HCT116 (cell line): Measurements from ENCODE around the gene UBQLN1. TPM values are rescaled to one million over a fixed set of nuclear protein-coding genes. Genes with fewer than 3 reads are reported as not detected.

Experiments used
- ATAC-seq: fragments of 200-7000 bp; cut with Tn5 transposase; 2 replicates; pipeline ENCODE4 v1.9.1; 2020; ENCODE audit warnings: mild to moderate bottlenecking, moderate library complexity
- BruUV-seq: library from RNA; stranded (reverse); fragments of 400-500 nt; replicated peaks from 2 replicates; lab custom pipeline; 2021; lab: Mats Ljungman, UMichigan
- CTCF ChIA-PET: fragments of 300-600 bp; sonication (Branson Sonifier 250); formaldehyde crosslinking; loops from one replicate; lab custom pipeline; 2021; ENCODE audit warnings: antibody characterized with exemption; lab: Charles Lee
- POLR2A ChIA-PET: fragments of 300-600, 350-600 bp; sonication (Branson Sonifier 250); formaldehyde crosslinking; loops from one replicate; lab custom pipeline; 2021; ENCODE audit warnings: antibody characterized with exemption; lab: Charles Lee
- RAD21 ChIA-PET, 2 experiments: fragments of 300-600 bp; sonication (Branson Sonifier 250); formaldehyde crosslinking; loops; one replicate each; lab custom pipeline; 2023; ENCODE audit warnings: low total read pairs in 2 of 2; ENCODE audit not compliant: uncharacterized antibody in 2 of 2, unreplicated experiment in 2 of 2, low non-redundant PET in 1 of 2; lab: Charles Lee
- DNase-seq: peaks from one replicate; pipeline ENCODE4 v3.0.0-alpha.2; 2010; ENCODE audit warnings: low read depth, low spot score
- H2AFZ ChIP-seq: fragments of 200-600 bp; shearing (Covaris generic), sonication (generic); 2 replicates; pipeline ENCODE4 v1.6.1; 2017; ENCODE audit warnings: low read depth, mixed run types, mixed read lengths, antibody characterized with exemption, low read length; ENCODE audit not compliant: poor library complexity, severe bottlenecking
- H3K27ac ChIP-seq: 2 replicates; pipeline ENCODE4 v1.5.1; 2012; ENCODE audit warnings: low read depth, low read length
- H3K27me3 ChIP-seq: fragments of 200-600 bp; sonication (generic); 2 replicates; pipeline ENCODE4 v1.6.1; 2016; ENCODE audit warnings: mixed run types, low read length, mixed read lengths; ENCODE audit not compliant: insufficient read depth
- H3K36me3 ChIP-seq, 2 experiments: fragments of 200-500 bp in 1 of 2; fragments of 200-600 bp in 1 of 2; sonication (Bioruptor generic) in 1 of 2; sonication (generic) in 1 of 2; 2 replicates each; pipeline versions ENCODE4 v1.5.1 to v1.6.1; 2014 to 2016; ENCODE audit warnings: low read length in 2 of 2, inconsistent platforms in 1 of 2, mixed read lengths in 1 of 2, mixed run types in 1 of 2; ENCODE audit not compliant: insufficient read depth in 2 of 2, control insufficient read depth in 1 of 2
- H3K4me1 ChIP-seq, 2 experiments: fragments of 200-600 bp in 1 of 2; sonication (generic) in 1 of 2; 2 replicates each; pipeline versions ENCODE4 v1.5.1 to v1.6.1; 2012 to 2017; ENCODE audit warnings: low read length in 2 of 2, inconsistent platforms in 1 of 2, mild to moderate bottlenecking in 1 of 2, mixed read lengths in 1 of 2, mixed run types in 1 of 2, moderate library complexity in 1 of 2; ENCODE audit not compliant: insufficient read depth in 2 of 2, control insufficient read depth in 1 of 2
- H3K4me2 ChIP-seq: fragments of 200-600 bp; sonication (generic); 2 replicates; pipeline ENCODE4 v1.6.1; 2017; ENCODE audit warnings: mixed run types, low read length, mixed read lengths
- H3K4me3 ChIP-seq, 2 experiments: fragments of 200-600 bp in 1 of 2; sonication (generic) in 1 of 2; replicated peaks in 1 of 2; 2 replicates each; pipeline ENCODE4 v1.5.1; 2011 to 2016; ENCODE audit warnings: low read length in 2 of 2, control low read depth in 1 of 2, low read depth in 1 of 2, mild to moderate bottlenecking in 1 of 2, mixed read lengths in 1 of 2, mixed run types in 1 of 2
- H3K79me2 ChIP-seq: fragments of 200-600 bp; sonication (generic); 2 replicates; pipeline ENCODE4 v1.6.1; 2017; ENCODE audit warnings: mild to moderate bottlenecking, mixed run types, low read length, moderate library complexity, mixed read lengths; ENCODE audit not compliant: insufficient read depth
- H3K9ac ChIP-seq: fragments of 200-600 bp; sonication (generic); 2 replicates; pipeline ENCODE4 v1.6.1; 2016; ENCODE audit warnings: low read length, mixed read lengths
- H3K9me2 ChIP-seq: fragments of 200-600 bp; sonication (generic), shearing (Covaris generic); 2 replicates; pipeline ENCODE4 v1.6.1; 2017; ENCODE audit warnings: mixed run types, mild to moderate bottlenecking, moderate library complexity; ENCODE audit not compliant: insufficient read depth
- H3K9me3 ChIP-seq, 2 experiments: fragments of 200-500 bp in 1 of 2; fragments of 200-600 bp in 1 of 2; sonication (Bioruptor generic) in 1 of 2; sonication (generic) in 1 of 2; 2 replicates each; pipeline ENCODE4 v1.6.1; 2014 to 2017; ENCODE audit warnings: low read length in 2 of 2, mixed read lengths in 2 of 2, inconsistent platforms in 1 of 2, low read depth in 1 of 2, mild to moderate bottlenecking in 1 of 2, mixed run types in 1 of 2, moderate library complexity in 1 of 2; ENCODE audit not compliant: control insufficient read depth in 1 of 2, insufficient read depth in 1 of 2
- H4K20me1 ChIP-seq: fragments of 200-600 bp; sonication (generic), shearing (Covaris generic); 2 replicates; pipeline ENCODE4 v1.6.1; 2017; ENCODE audit warnings: mixed run types, mild to moderate bottlenecking, moderate library complexity; ENCODE audit not compliant: insufficient read depth
- EZH2phosphoT487 ChIP-seq: fragments of 200-600 bp; IDR thresholded peaks from 2 replicates; pipeline ENCODE4 v1.6.1; 2018; ENCODE audit warnings: antibody characterized with exemption, borderline replicate concordance
- FOSL1 ChIP-seq: IDR thresholded peaks from 2 replicates; pipeline ENCODE4 v1.6.1; 2012; ENCODE audit warnings: low read depth
- POLR2AphosphoS5 ChIP-seq: IDR thresholded peaks from 2 replicates; pipeline ENCODE4 v1.6.1; 2011; ENCODE audit warnings: mild to moderate bottlenecking, low read depth, low read length, moderate library complexity
- YY1 ChIP-seq: IDR thresholded peaks from 2 replicates; pipeline ENCODE4 v1.6.1; 2011; ENCODE audit warnings: low read length, low read depth, moderate library complexity, mild to moderate bottlenecking; ENCODE audit not compliant: insufficient replicate concordance; ENCODE audit errors: extremely low read depth
- ZFX ChIP-seq: fragments of 450-650 bp; IDR thresholded peaks from 2 replicates; pipeline ENCODE4 v1.6.1; 2017
- intact Hi-C: fragments of 100-400 bp; cut with micrococcal nuclease; formaldehyde crosslinking; loops from 2 replicates; pipeline ENCODE4 v1.10.0; 2022
- total RNA-seq: library from RNA; stranded (reverse); gene quantifications from one replicate; pipeline ENCODE4 v1.2.1, GENCODE V29; 2021; ENCODE audit not compliant: unreplicated experiment
- TF ChIP-seq, protein P1 (sequence below), 3 experiments: fragments of 200-600 bp in 1 of 3; sonication (generic) in 1 of 3; IDR thresholded peaks in 2 of 3; conservative IDR thresholded peaks in 1 of 3; 2 replicates each; pipeline ENCODE4 v1.5.1; 2012 to 2017; ENCODE audit warnings: low read depth in 2 of 3, low read length in 2 of 3, antibody characterized with exemption in 1 of 3, borderline replicate concordance in 1 of 3, control low read depth in 1 of 3, mild to moderate bottlenecking in 1 of 3, mixed read lengths in 1 of 3, mixed run types in 1 of 3, moderate library complexity in 1 of 3; ENCODE audit not compliant: insufficient read depth in 1 of 3
- TF ChIP-seq, protein P2 (sequence below): IDR thresholded peaks from 2 replicates; pipeline ENCODE4 v1.6.1; 2012; ENCODE audit warnings: low read depth

The UBQLN1 gene
- total RNA-seq, 1 experiment from 2014 or later = 128 TPM

DNA sequence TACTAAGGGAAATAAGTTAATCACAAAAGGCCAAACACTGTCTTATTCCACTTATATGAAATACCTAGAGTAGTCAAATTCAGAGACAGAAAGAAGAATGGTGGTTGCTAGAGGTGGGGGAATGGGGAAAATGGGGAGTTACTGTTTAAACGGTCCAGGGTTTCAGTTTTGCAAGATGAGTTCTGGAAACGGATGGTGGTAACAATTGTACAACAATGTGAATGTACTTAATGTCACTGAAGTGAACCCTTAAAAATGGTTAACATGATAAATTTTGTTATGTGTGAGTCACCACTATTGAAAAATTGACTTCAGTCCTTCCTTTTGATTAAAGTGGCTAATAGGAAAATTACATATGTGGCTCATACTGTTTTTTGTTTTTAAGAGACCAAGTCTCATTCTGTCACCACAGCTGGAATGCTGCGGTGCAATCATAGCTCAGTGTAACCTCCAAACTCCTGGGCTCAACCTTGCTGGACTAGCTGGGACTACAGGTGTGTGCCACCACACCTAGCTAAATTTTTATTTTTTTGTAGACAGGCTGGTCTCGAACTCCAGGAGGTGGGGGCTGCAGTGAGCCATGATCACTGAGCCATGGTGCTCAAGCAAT lies 8.7 kb downstream of the UBQLN1 start:
- no peak for DNase-seq
- H3K27me3 ChIP-seq = no peaks in the 10 kb centered on the region
- H2AFZ ChIP-seq = no peak overlapping the region
- TF ChIP-seq EZH2phosphoT487 (no peak), ZFX (no peak), POLR2AphosphoS5 (no peak), YY1 (no peak), FOSL1 (no peak)
- TF ChIP-seq, protein P1, sequence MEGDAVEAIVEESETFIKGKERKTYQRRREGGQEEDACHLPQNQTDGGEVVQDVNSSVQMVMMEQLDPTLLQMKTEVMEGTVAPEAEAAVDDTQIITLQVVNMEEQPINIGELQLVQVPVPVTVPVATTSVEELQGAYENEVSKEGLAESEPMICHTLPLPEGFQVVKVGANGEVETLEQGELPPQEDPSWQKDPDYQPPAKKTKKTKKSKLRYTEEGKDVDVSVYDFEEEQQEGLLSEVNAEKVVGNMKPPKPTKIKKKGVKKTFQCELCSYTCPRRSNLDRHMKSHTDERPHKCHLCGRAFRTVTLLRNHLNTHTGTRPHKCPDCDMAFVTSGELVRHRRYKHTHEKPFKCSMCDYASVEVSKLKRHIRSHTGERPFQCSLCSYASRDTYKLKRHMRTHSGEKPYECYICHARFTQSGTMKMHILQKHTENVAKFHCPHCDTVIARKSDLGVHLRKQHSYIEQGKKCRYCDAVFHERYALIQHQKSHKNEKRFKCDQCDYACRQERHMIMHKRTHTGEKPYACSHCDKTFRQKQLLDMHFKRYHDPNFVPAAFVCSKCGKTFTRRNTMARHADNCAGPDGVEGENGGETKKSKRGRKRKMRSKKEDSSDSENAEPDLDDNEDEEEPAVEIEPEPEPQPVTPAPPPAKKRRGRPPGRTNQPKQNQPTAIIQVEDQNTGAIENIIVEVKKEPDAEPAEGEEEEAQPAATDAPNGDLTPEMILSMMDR (IDR thresholded peaks at IDR 0.05 in 2 of 3, conservative IDR thresholded peaks at IDR 0.05 in 1 of 3; ENCODE audit: borderline replicate concordance in 1 of 3, insufficient read depth in 1 of 3, low read depth in 2 of 3, low read length in 2 of 3) = no peak
- TF ChIP-seq, protein P2, sequence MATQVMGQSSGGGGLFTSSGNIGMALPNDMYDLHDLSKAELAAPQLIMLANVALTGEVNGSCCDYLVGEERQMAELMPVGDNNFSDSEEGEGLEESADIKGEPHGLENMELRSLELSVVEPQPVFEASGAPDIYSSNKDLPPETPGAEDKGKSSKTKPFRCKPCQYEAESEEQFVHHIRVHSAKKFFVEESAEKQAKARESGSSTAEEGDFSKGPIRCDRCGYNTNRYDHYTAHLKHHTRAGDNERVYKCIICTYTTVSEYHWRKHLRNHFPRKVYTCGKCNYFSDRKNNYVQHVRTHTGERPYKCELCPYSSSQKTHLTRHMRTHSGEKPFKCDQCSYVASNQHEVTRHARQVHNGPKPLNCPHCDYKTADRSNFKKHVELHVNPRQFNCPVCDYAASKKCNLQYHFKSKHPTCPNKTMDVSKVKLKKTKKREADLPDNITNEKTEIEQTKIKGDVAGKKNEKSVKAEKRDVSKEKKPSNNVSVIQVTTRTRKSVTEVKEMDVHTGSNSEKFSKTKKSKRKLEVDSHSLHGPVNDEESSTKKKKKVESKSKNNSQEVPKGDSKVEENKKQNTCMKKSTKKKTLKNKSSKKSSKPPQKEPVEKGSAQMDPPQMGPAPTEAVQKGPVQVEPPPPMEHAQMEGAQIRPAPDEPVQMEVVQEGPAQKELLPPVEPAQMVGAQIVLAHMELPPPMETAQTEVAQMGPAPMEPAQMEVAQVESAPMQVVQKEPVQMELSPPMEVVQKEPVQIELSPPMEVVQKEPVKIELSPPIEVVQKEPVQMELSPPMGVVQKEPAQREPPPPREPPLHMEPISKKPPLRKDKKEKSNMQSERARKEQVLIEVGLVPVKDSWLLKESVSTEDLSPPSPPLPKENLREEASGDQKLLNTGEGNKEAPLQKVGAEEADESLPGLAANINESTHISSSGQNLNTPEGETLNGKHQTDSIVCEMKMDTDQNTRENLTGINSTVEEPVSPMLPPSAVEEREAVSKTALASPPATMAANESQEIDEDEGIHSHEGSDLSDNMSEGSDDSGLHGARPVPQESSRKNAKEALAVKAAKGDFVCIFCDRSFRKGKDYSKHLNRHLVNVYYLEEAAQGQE = no peak
- no peak overlapping the region for H3K4me3 ChIP-seq
- H3K4me2 ChIP-seq = no peak overlapping the region
- intact Hi-C loops = no loop called here
- H4K20me1 ChIP-seq = peaks cover 48% of the 10 kb centered on the region; the same call in 1 of the 2 replicates
- BruUV-seq = no TSS peak
- H3K9ac ChIP-seq = no peak overlapping the region
- no peaks in the 10 kb centered on the region for H3K9me3 ChIP-seq
- H3K27ac ChIP-seq = no peak overlapping the region
- ATAC-seq = no peak
- no peaks in the 10 kb centered on the region for H3K4me1 ChIP-seq
- ChIA-PET CTCF (no interaction called here), POLR2A (interaction anchor here (1.4 kb wide), 1 partner anchor 14 kb away, joined by 3 read pairs; no protein-coding TSS in a partner anchor), RAD21 (no interaction called here)
- H3K79me2 ChIP-seq = peaks cover 100% of the 10 kb centered on the region
- H3K36me3 ChIP-seq = no peaks in the 10 kb centered on the region
- no peaks in the 10 kb centered on the region for H3K9me2 ChIP-seq
